SH-SY5Y (cell line): ENCODE results near the gene RNF5.

Source experiments
- GATA2 ChIP-seq: IDR thresholded peaks from 2 replicates; pipeline ENCODE4 v1.6.1; 2011; ENCODE audit warnings: mild to moderate bottlenecking, low read depth, low read length
- GATA3 ChIP-seq: IDR thresholded peaks from 2 replicates; pipeline ENCODE4 v1.6.1; 2011; ENCODE audit warnings: low read depth, mild to moderate bottlenecking, low read length, moderate library complexity

The RNF5 gene

GRCh38 chr6:32222333-32223230 lies 44.4 kb downstream of the RNF5 start:
- no peak for TF ChIP-seq GATA2
- TF ChIP-seq GATA3: no peak

- TF ChIP-seq GATA2 (no peak), GATA3 (no peak)
These were observed 45.3 kb downstream of the RNF5 start, which contains the start of gene NOTCH4 for GRCh38 chr6:32223258-32224235. Gene NOTCH4 (minus strand): TSS chr6:32224067. CDS start chr6:32223928, 139 bp downstream.

- no peak for TF ChIP-seq GATA2
- no peak for TF ChIP-seq GATA3
These were observed 46.5 kb downstream of the RNF5 start for GRCh38 chr6:32224696-32225095.

GRCh38 chr6:32226434-32226833 lies 48.2 kb downstream of the RNF5 start:
- TF ChIP-seq GATA3 (no peak), GATA2 (no peak)
